Spinal cord (tissue), 10 donors: Measurements from ENCODE around the gene ZNF354C. TPM values are rescaled to one million over a fixed set of nuclear protein-coding genes. Genes with fewer than 3 reads are reported as not detected.
"Not testable (repeated sequence)": the region's sequence is repeated elsewhere in the genome, so short reads cannot be mapped to it uniquely, and the experiment has no call there.

Source experiments
- DNase-seq, 6 donors: peaks; one replicate each; pipeline versions ENCODE4 v3.0.0 to v3.0.0-alpha.2; 2013 to 2015; ENCODE audit warnings: low spot score in 6 of 6, low read depth in 4 of 6
- H3K27ac ChIP-seq: one replicate; pipeline ENCODE4 v1.5.1; 2013; ENCODE audit warnings: low read depth, low read length, control low read depth
- H3K27me3 ChIP-seq: one replicate; pipeline ENCODE4 v1.6.1; 2013; ENCODE audit warnings: low read length; ENCODE audit not compliant: control insufficient read depth, insufficient read depth
- H3K36me3 ChIP-seq: one replicate; pipeline ENCODE4 v1.6.1; 2013; ENCODE audit warnings: low read length; ENCODE audit not compliant: control insufficient read depth, insufficient read depth
- H3K4me1 ChIP-seq: one replicate; pipeline ENCODE4 v1.6.1; 2013; ENCODE audit warnings: low read length; ENCODE audit not compliant: control insufficient read depth, insufficient read depth
- H3K4me3 ChIP-seq: one replicate; pipeline ENCODE4 v1.5.1; 2013; ENCODE audit warnings: low read depth, low read length, control low read depth
- H3K9me3 ChIP-seq: one replicate; pipeline ENCODE4 v1.6.1; 2013; ENCODE audit warnings: low read length; ENCODE audit not compliant: control insufficient read depth, insufficient read depth
- WGBS: methylation state at CpG from one replicate; pipeline ENCODE4 v1.1.5; 2013; ENCODE audit warnings: missing lambda C conversion rate; ENCODE audit not compliant: insufficient coverage; 5-methylcytosine and 5-hydroxymethylcytosine counted together
- polyA plus RNA-seq, 2 donors: library from polyadenylated mRNA; unstranded; fragments of 120-200 nt; gene quantifications; one replicate each; pipeline ENCODE4 v1.2.1, GENCODE V29; 2013; ENCODE audit not compliant: insufficient read length in 2 of 2
- total RNA-seq, 2 donors: library from RNA; depleted of rRNA in 1 of 2; stranded (reverse); fragments of 120-200 nt in 1 of 2; fragments of >200 nt in 1 of 2; gene quantifications; one replicate each; pipeline versions ENCODE4 v1.2.3 to v1.2.4, GENCODE V29; 2013 to 2014
- donor health status: healthy.

Gene ZNF354C
- total and polyA plus RNA-seq, 4 donors = 11.3 to 27.2 (median 18.0) TPM

GRCh38 chr5:179055841-179056240, 4.3 kb upstream of the ZNF354C start:
- no peaks in the 10 kb centered on the region for H3K27me3 ChIP-seq
- peaks cover 2% of the 10 kb centered on the region for H3K36me3 ChIP-seq
- peaks cover 3% of the 10 kb centered on the region for H3K4me1 ChIP-seq
- H3K27ac ChIP-seq = no peak overlapping the region
- H3K9me3 ChIP-seq = no peaks in the 10 kb centered on the region
- 41% methylated on average over 9 of the region's 9 CpGs for WGBS
- no peak for DNase-seq
- no peak overlapping the region for H3K4me3 ChIP-seq

- no peak overlapping the region for H3K27ac ChIP-seq
- 81% methylated on average over 16 of the region's 19 CpGs for WGBS
Measured at GRCh38 chr5:179061025-179061424, 852 bp downstream of the ZNF354C start.

GRCh38 chr5:179065703-179066102, 5.5 kb downstream of the ZNF354C start:
- H3K9me3 ChIP-seq = peaks cover 15% of the 10 kb centered on the region
- H3K4me3 ChIP-seq = no peak overlapping the region
- H3K27me3 ChIP-seq = no peaks in the 10 kb centered on the region
- peaks cover 47% of the 10 kb centered on the region for H3K36me3 ChIP-seq
- H3K4me1 ChIP-seq = peaks cover 9% of the 10 kb centered on the region
- no peak for DNase-seq
- 80% methylated on average over 1 of the region's 6 CpGs for WGBS
- H3K27ac ChIP-seq = no peak overlapping the region

More at GRCh38 chr5:179061025-179061424, 852 bp downstream of the ZNF354C start:
- Histone ChIP-seq H3K36me3 (peaks cover 34% of the 10 kb centered on the region), H3K27me3 (no peaks in the 10 kb centered on the region), H3K9me3 (peaks cover 1% of the 10 kb centered on the region), H3K4me3 (peak overlapping the region; percentile 76), H3K4me1 (peaks cover 11% of the 10 kb centered on the region)
- no peak for DNase-seq

GRCh38 chr5:179079165-179079987, 19.2 kb downstream of the ZNF354C start:
- no CpG with 5 or more reads among the region's 11 CpGs for WGBS

GRCh38 chr5:179080724-179081123, 20.6 kb downstream of the ZNF354C start:
- Histone ChIP-seq H3K27ac (no peak overlapping the region), H3K9me3 (peaks cover 57% of the 10 kb centered on the region), H3K4me3 (no peak overlapping the region), H3K4me1 (no peaks in the 10 kb centered on the region), H3K36me3 (peaks cover 36% of the 10 kb centered on the region), H3K27me3 (no peaks in the 10 kb centered on the region)
- 100% methylated on average over 2 of the region's 4 CpGs for WGBS
- no peak for DNase-seq

More at GRCh38 chr5:179079165-179079987, 19.2 kb downstream of the ZNF354C start:
- H3K36me3 ChIP-seq = peaks cover 37% of the 10 kb centered on the region
- no peak for DNase-seq
- no peak overlapping the region for H3K4me3 ChIP-seq
- H3K4me1 ChIP-seq = no peaks in the 10 kb centered on the region
- H3K27me3 ChIP-seq = no peaks in the 10 kb centered on the region
- no peak overlapping the region for H3K27ac ChIP-seq
- peaks cover 55% of the 10 kb centered on the region for H3K9me3 ChIP-seq

GRCh38 chr5:179089502-179089901, 29.3 kb downstream of the ZNF354C start:
- 100% methylated on average over 1 of the region's 2 CpGs for WGBS
- H3K9me3 ChIP-seq = peaks cover 28% of the 10 kb centered on the region
- H3K27me3 ChIP-seq = no peaks in the 10 kb centered on the region
- H3K4me3 ChIP-seq = no peak overlapping the region
- H3K36me3 ChIP-seq = no peaks in the 10 kb centered on the region
- no peaks in the 10 kb centered on the region for H3K4me1 ChIP-seq
- no peak for DNase-seq
- no peak overlapping the region for H3K27ac ChIP-seq

GRCh38 chr5:179101282-179101681, 41.1 kb downstream of the ZNF354C start:
- H3K4me3 ChIP-seq, H3K27me3 ChIP-seq, H3K36me3 ChIP-seq, H3K27ac ChIP-seq, H3K4me1 ChIP-seq, DNase-seq: not testable (repeated sequence)
- WGBS = 89% methylated on average over 5 of the region's 17 CpGs
- peaks cover 28% of the 10 kb centered on the region for H3K9me3 ChIP-seq

GRCh38 chr5:179110528-179110927, 50.4 kb downstream of the ZNF354C start:
- peaks cover 5% of the 10 kb centered on the region for H3K9me3 ChIP-seq
- no peak for DNase-seq
- 89% methylated on average over 6 of the region's 9 CpGs for WGBS
- H3K27me3 ChIP-seq = no peaks in the 10 kb centered on the region
- no peaks in the 10 kb centered on the region for H3K4me1 ChIP-seq
- peaks cover 4% of the 10 kb centered on the region for H3K36me3 ChIP-seq
- no peak overlapping the region for H3K4me3 ChIP-seq
- H3K27ac ChIP-seq = no peak overlapping the region

GRCh38 chr5:179111267-179112207, 51.4 kb downstream of the ZNF354C start:
- peaks cover 5% of the 10 kb centered on the region for H3K9me3 ChIP-seq
- no peak for DNase-seq

More at GRCh38 chr5:179111267-179112207, 51.4 kb downstream of the ZNF354C start:
- H3K27ac ChIP-seq = no peak overlapping the region
- no peak overlapping the region for H3K4me3 ChIP-seq
- H3K4me1 ChIP-seq = no peaks in the 10 kb centered on the region
- WGBS = 88% methylated on average over 21 of the region's 21 CpGs
- peaks cover 4% of the 10 kb centered on the region for H3K36me3 ChIP-seq
- no peaks in the 10 kb centered on the region for H3K27me3 ChIP-seq
